ENCODE data around the gene FBXL17. TPM values are rescaled to one million over a fixed set of nuclear protein-coding genes. Genes with fewer than 3 reads are reported as not detected.
A peak's percentile ranks its signal among the peaks of the same experiment; 100 is the strongest.

The FBXL17 gene
- total RNA-seq, 1 experiment from 2014 or later = 15.9 TPM

- DNase-seq (ENCODE audit: low read depth) = no peak
Observed at GRCh38 chr5:108164574-108164973, 217.3 kb downstream of the FBXL17 start.

GRCh38 chr5:108152854-108153253 lies 229.0 kb downstream of the FBXL17 start:
- DNase-seq (ENCODE audit: low read depth) = peak; percentile 3

DNA sequence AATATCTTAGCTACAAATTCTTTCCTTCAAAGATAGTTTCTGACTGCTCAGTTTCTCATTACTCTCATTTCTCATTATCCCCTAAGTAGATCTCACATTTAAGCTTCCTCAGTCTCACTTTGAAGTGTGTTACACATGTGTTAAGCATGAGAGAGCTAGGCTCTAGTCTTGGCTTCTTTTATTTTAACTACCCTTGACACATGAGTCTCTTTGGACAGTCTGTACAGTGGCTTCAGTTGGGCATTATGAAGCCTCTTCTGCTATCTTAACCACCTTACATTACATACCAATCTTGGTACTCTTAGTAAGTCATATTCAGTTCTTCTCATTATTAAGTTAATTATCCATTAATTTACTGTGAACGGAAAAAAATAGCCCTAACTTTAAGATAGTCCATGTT lies 232.5 kb downstream of the FBXL17 start:
- DNase-seq (ENCODE audit: low read depth) = no peak

DNA sequence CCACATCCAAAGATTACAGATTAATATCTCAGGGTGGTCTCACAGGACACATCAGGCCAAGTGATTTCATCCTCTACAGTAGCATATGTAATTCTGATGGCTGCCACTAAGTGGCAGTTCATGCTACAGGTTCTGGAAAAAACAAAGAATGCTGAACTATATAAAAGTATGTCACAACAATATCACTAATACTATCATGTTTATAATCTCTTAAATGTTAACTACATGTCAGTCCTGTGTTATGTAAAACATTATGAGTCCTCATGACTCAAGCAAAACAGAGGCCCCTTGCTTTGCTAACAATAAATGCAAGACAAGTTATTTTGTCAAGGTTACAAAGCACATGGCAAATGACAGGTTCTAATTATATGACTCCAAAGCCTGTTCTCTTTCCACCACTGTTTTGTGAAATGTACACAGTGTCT lies 233.2 kb downstream of the FBXL17 start:
- peak; percentile 29 for DNase-seq (ENCODE audit: low read depth)

DNA sequence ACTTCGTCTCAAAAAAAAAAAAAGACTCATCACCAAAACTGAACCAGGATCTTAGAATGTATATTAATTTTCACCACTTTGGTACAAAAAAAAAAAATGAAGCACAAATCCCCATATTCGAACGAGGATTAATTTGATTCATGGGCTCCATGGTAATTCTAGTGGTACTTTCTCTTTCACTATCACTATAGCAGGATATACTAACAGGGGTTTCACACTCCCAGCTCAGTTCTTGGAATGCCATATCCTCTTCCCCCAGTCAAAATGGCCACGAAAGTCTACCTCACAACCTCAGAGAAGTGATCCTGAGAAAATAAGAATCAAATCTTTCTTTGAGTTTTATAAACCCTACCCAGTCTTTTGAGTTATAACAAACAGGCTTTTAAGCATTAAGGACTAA lies 235.7 kb downstream of the FBXL17 start:
- DNase-seq (ENCODE audit: low read depth) = no peak

GRCh38 chr5:108145351-108145750 lies 236.5 kb downstream of the FBXL17 start:
- no peak for DNase-seq (ENCODE audit: low read depth)

GRCh38 chr5:108144332-108144731 lies 237.6 kb downstream of the FBXL17 start:
- DNase-seq (ENCODE audit: low read depth) = no peak

- DNase-seq (ENCODE audit: low read depth) = peak; percentile 52
Observed at GRCh38 chr5:108143581-108143980, 238.3 kb downstream of the FBXL17 start.

- peak; percentile 16 for DNase-seq (ENCODE audit: low read depth)
Observed at GRCh38 chr5:108141676-108142075, 240.2 kb downstream of the FBXL17 start.

DNA sequence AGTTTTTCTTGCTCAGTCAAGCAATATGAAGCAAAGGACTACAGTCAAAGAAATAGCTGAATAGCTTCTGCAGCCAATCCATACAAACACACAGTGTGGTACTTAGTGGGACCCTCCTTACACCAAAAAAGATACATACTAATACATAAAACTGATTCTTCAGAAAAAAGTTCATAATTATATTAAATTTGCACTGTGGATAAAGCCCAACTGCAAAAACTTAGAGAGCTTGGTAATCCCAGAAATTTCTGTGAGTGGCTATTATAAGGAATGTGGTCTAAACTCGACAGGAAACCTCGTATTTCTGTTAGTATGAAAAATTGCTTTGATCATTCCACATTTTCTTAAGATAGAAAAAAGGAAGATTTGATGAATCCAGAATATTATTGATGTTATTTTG lies 245.4 kb downstream of the FBXL17 start:
- DNase-seq (ENCODE audit: low read depth) = no peak

GRCh38 chr5:108129129-108129528 lies 252.8 kb downstream of the FBXL17 start:
- DNase-seq (ENCODE audit: low read depth) = no peak

GRCh38 chr5:108125771-108126511 lies 256.0 kb downstream of the FBXL17 start:
- DNase-seq (ENCODE audit: low read depth) = no peak

GRCh38 chr5:108124596-108124995 lies 257.3 kb downstream of the FBXL17 start:
- no peak for DNase-seq (ENCODE audit: low read depth)

DNA sequence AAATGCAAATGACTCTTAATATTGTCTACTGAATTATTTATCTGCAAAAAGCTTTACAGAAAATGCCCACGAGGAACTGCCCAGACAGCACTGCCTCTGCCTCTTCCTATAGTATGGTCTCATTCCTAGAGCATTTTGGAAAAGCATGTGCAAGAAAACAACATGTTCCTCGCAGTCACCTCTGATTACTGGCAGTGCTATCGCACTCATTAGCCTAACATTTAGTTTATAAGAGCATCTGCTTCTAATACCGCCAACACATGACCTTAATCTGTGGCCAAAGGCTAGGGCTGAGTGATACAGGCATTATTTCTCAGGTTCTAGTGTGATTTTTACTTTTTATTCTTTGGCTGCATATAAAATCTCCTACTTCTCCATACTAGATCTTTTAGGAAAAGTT lies 259.2 kb downstream of the FBXL17 start:
- DNase-seq (ENCODE audit: low read depth) = no peak

- DNase-seq (ENCODE audit: low read depth) = no peak
Observed at GRCh38 chr5:108118813-108119514, 262.9 kb downstream of the FBXL17 start.

GRCh38 chr5:108115673-108116072 lies 266.2 kb downstream of the FBXL17 start:
- DNase-seq (ENCODE audit: low read depth) = no peak

GRCh38 chr5:108113950-108114349 lies 267.9 kb downstream of the FBXL17 start:
- no peak for DNase-seq (ENCODE audit: low read depth)

- no peak for DNase-seq (ENCODE audit: low read depth)
Observed at GRCh38 chr5:108111736-108112135, 270.2 kb downstream of the FBXL17 start.

DNA sequence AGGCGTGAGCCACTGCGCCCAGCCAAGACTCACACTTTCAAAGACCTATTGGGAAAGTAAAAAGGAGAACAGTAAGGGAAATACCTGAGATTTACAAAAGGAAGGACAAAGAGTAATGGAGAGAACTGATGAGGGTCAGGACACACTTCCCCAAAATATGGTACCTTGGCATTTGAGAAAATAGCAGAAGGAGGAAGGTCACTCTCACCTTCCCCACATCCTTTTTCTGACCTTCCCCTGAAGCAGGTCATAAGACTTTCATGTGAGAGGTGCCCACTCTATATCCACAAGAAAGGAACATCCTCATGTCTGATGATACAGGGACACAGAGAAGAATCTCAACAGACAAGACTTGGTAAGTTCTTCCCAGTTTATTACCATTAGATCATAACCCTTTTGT lies 272.8 kb downstream of the FBXL17 start:
- DNase-seq (ENCODE audit: low read depth) = no peak

- no peak for DNase-seq (ENCODE audit: low read depth)
Observed at GRCh38 chr5:108104448-108104847, 277.4 kb downstream of the FBXL17 start.

- no peak for DNase-seq (ENCODE audit: low read depth)
Observed at GRCh38 chr5:108102463-108102862, 279.4 kb downstream of the FBXL17 start.

- no peak for DNase-seq (ENCODE audit: low read depth)
Observed at GRCh38 chr5:108101821-108102220, 280.1 kb downstream of the FBXL17 start.

DNA sequence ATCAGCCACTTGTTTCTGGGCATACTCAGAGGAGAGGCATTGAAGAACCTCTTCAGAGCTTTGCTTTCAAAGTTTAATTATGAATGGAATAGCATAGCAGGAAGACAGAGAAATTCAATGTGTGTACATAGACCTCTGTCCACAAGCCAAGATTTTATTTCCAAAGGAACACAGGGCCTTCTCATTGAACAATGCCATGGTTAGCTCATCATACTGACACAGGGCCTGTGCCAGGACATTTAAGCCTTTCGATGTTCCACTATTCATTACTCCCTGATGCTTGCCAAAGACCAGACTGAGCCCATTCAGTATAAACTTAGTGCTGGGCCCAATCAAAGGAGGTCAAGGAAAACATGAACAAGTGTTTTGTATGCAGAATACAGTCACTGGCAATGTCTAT lies 280.8 kb downstream of the FBXL17 start:
- no peak for DNase-seq (ENCODE audit: low read depth)

Data from M059J (cell line).